RKO (cell line): Measurements from ENCODE around the gene DDX56.

Experiments used
- DNase-seq: peaks from one replicate; pipeline ENCODE4 v3.0.0-alpha.2; 2016; ENCODE audit warnings: low spot score

Gene DDX56

GRCh38 chr7:44535348-44536064, 38.2 kb downstream of the DDX56 start:
- no peak for DNase-seq

DNA sequence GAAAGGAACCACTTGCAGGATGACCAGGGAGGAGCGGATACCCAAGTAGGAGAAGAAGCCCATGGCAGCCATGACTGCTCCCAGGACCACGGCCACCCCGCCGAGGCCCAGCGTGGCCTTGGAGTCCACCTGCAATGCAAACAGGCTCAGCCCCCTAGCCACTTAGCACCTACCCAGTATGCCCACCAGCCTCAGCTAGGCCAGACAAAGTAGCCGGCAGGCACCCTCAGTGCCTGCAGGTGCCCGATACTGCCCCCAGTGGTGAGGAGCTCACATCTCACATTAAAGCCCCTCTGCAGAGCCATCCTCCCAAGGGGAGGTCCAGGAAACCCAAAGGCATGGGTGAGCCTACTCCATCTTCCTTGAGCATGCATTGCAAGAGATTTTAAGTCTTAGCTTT, 39.2 kb downstream of the DDX56 start:
- DNase-seq: peak; percentile 61

DNA sequence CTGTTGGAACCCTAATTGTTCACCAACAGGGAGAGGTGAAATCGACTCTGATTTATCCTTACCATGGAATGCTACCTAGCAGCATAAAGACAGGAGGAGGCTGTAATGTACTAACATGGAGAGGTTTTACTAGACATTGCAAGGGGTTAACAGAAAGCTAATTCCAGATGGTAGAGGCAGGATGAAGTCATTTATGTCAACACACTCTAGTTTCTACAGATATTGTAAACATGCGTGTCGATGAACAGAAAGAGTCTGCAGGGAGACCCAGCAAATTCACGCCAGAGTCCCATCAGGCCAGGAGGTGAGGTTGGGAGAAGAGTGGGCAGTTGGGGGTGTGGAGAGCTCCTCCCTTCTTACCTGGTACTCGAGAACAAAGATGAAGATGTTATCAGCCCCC, 39.6 kb downstream of the DDX56 start:
- DNase-seq: no peak

- DNase-seq: no peak
These were observed 40.2 kb downstream of the DDX56 start for GRCh38 chr7:44533301-44534055.

DNA sequence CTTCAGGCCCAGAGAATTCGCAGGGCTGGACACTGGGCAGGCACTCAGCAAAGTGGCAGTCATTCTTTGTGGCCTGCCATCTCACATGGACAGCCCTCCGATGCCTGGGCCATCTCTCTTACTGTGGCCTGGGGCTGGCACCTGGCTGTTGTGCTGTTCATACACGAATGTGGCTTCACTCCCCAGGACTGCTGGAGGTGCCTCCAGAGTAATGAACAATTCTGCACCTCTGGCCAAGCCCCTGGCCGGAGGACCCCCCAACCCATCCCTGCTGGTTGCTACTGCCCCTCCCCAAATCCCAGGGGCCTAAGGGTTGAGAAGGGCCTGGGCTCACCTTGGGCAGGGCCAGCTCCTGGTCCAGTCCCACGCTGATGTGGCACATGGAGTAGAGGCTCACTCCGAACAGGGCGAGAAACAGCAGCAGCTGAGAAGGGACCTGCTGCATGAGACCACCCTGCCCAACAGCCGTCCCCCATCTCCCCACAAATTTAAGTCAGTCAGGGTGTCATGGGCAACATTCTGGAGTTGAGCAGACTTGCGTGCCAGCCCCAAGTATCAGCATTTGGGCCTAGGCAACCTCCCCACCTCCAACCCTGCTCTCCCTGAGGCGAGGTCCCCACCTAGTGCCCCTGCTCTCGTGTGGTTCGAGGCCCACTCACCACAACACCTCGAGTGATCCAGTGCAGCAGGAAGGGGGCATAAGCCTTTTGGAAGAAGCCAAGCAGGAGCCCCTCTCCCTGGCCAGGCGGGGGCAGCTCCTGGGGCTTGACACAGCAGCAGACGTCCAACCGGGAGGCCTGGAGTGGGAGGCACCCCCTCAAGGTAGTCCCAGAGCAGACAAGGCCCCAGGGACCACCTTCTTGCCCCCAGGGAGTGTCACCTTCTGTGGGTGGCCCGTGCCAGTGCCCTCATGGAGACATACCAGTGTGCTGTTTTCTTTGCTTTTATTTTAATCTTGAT, 42.0 kb downstream of the DDX56 start:
- no peak for DNase-seq

- DNase-seq: no peak
These were observed 42.7 kb downstream of the DDX56 start for GRCh38 chr7:44530990-44531389.

- no peak for DNase-seq
These were observed 48.8 kb downstream of the DDX56 start for GRCh38 chr7:44524811-44525388.

GRCh38 chr7:44522315-44522714, 51.4 kb downstream of the DDX56 start:
- DNase-seq: no peak

GRCh38 chr7:44521347-44522095, 52.2 kb downstream of the DDX56 start:
- DNase-seq: no peak

DNA sequence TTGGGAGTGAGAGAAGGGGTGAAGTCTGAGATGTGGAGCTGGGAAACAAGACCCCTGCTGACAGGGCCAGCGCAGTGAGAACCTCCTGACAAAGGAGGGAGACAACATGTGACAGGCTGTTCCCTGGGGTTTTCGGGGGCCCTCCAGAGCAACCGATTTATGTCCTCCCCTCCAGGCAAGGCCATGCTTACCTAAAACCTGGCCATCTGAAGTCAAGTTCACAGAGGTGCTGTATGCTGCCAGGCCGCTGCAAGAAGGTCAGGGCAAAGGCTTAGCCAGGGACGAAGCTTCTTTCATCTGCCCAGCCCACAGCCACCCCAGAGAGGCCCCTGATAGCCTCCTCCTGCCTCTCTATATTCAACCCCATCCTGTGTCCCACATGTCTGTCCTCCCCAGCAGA, 53.1 kb downstream of the DDX56 start:
- no peak for DNase-seq

DNA sequence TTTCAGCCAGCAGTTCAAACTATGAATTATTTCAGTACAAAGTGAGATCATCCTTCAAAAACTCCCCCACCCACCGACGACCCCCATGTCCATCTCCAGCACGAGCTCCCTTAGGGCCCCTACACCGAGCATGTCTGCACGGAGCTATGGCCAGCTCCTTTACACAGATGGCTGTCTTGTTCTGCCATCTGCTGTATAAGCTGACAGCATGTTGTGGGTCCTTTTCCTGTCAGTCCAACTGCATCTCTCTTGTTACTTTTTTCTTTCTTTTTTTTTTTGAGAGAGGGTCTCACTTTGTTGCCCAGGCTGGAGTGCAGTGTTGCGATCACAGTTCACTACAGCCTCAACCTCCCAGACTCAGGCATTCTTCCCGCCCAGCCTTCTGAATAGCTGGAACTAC, 54.2 kb downstream of the DDX56 start:
- DNase-seq: no peak

GRCh38 chr7:44518761-44519160, 54.9 kb downstream of the DDX56 start:
- DNase-seq: no peak

GRCh38 chr7:44517175-44517574, 56.5 kb downstream of the DDX56 start:
- no peak for DNase-seq
